Upper lobe of left lung (tissue), 4 donors: ENCODE results near the gene MLLT3.

ENCODE experiments used
- EP300 ChIP-seq, 4 donors: sonication (generic); formaldehyde crosslinking; IDR thresholded peaks; one replicate each; pipeline ENCODE4 v1.5.1; 2017; ENCODE audit warnings: antibody characterized with exemption in 4 of 4, control low read depth in 2 of 4
- POLR2A ChIP-seq, 4 donors: fragments of 450-650 bp; IDR thresholded peaks; one replicate each; pipeline ENCODE4 v1.5.1; 2016 to 2017; ENCODE audit warnings: antibody characterized with exemption in 4 of 4, mild to moderate bottlenecking in 2 of 4
- POLR2AphosphoS5 ChIP-seq, 2 donors: sonication (generic); formaldehyde crosslinking; IDR thresholded peaks; one replicate each; pipeline ENCODE4 v1.5.1; 2017; ENCODE audit warnings: antibody characterized with exemption in 2 of 2
- TF ChIP-seq, protein P1 (sequence below), 6 experiments: fragments of 450-650 bp in 4 of 6; fragments of 200-600 bp in 2 of 6; sonication (generic) in 2 of 6; IDR thresholded peaks; one replicate each; pipeline ENCODE4 v1.5.1; 2016 to 2019; ENCODE audit warnings: antibody characterized with exemption in 6 of 6

GRCh38 chr9:20447291-20447690 is 175.0 kb downstream of the MLLT3 start:
- TF ChIP-seq, protein P1, sequence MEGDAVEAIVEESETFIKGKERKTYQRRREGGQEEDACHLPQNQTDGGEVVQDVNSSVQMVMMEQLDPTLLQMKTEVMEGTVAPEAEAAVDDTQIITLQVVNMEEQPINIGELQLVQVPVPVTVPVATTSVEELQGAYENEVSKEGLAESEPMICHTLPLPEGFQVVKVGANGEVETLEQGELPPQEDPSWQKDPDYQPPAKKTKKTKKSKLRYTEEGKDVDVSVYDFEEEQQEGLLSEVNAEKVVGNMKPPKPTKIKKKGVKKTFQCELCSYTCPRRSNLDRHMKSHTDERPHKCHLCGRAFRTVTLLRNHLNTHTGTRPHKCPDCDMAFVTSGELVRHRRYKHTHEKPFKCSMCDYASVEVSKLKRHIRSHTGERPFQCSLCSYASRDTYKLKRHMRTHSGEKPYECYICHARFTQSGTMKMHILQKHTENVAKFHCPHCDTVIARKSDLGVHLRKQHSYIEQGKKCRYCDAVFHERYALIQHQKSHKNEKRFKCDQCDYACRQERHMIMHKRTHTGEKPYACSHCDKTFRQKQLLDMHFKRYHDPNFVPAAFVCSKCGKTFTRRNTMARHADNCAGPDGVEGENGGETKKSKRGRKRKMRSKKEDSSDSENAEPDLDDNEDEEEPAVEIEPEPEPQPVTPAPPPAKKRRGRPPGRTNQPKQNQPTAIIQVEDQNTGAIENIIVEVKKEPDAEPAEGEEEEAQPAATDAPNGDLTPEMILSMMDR (IDR thresholded peaks at IDR 0.05), result no peak
- TF ChIP-seq POLR2A (IDR thresholded peaks at IDR 0.05) (no peak), EP300 (IDR thresholded peaks at IDR 0.05) (no peak), POLR2AphosphoS5 (IDR thresholded peaks at IDR 0.05) (no peak)
